A549 (cell line): ENCODE measurements around the gene AKAP9. TPM values are rescaled to one million over a fixed set of nuclear protein-coding genes. Genes with fewer than 3 reads are reported as not detected.

Experiments
- ATAC-seq, 2 experiments: fragments of 200-7000 bp in 1 of 2; fragments of >200 bp in 1 of 2; cut with Nextera tagmentation in 1 of 2; cut with Tn5 transposase in 1 of 2; 3 replicates each; pipeline versions ENCODE4 v1.8.0 to v1.9.1; 2018 to 2020; ENCODE audit warnings: mild to moderate bottlenecking in 1 of 2, moderate library complexity in 1 of 2
- CTCF ChIA-PET: fragments of 300-600 bp; sonication (Branson Sonifier 250); formaldehyde crosslinking; extraction: SDS; loops from one replicate; lab custom pipeline; 2021; ENCODE audit warnings: antibody characterized with exemption, inconsistent platforms; lab: Yijun Ruan, JAX
- POLR2A ChIA-PET: fragments of 350-600 bp; formaldehyde crosslinking; extraction: SDS; loops from one replicate; lab custom pipeline; 2021; ENCODE audit warnings: antibody characterized with exemption, inconsistent platforms; lab: Yijun Ruan, JAX
- DNase-seq, 2 experiments: peaks; one replicate each; pipeline versions ENCODE4 v3.0.0 to v3.0.0-alpha.2; 2011 to 2016; ENCODE audit warnings: low read depth in 1 of 2, low spot score in 1 of 2
- FAIRE-seq: peaks from 2 replicates; lab custom pipeline; 2011; peaks lifted over from hg19 to GRCh38; lab: Jason Lieb, UNC
- H3K27ac ChIP-seq, 2 experiments: fragments of >200 bp; sonication (Bioruptor Twin); formaldehyde crosslinking; 3 replicates each; pipeline ENCODE4 v1.5.1; 2016 to 2017
- H3K4me1 ChIP-seq: fragments of >200 bp; sonication (Bioruptor Twin); formaldehyde crosslinking; 3 replicates; pipeline ENCODE4 v1.6.1; 2016
- H3K4me2 ChIP-seq: fragments of >200 bp; sonication (Bioruptor Twin); formaldehyde crosslinking; 3 replicates; pipeline ENCODE4 v1.6.1; 2016
- H3K4me3 ChIP-seq: fragments of >200 bp; sonication (Bioruptor Twin); formaldehyde crosslinking; 3 replicates; pipeline ENCODE4 v1.5.1; 2016
- H3K9me3 ChIP-seq: fragments of >200 bp; sonication (Bioruptor Twin); formaldehyde crosslinking; 3 replicates; pipeline ENCODE4 v1.6.1; 2016
- CHD2 ChIP-seq: fragments of 150-350 bp; IDR thresholded peaks from 2 replicates; pipeline ENCODE4 v1.6.1; 2014; ENCODE audit warnings: low read length; ENCODE audit not compliant: partially characterized antibody
- E2F6 ChIP-seq: IDR thresholded peaks from 2 replicates; pipeline ENCODE4 v1.6.1; 2012; ENCODE audit warnings: low read depth, borderline replicate concordance
- EHF ChIP-seq: fragments of 250-450 bp; sonication (Bioruptor Pico); IDR thresholded peaks from 2 replicates; pipeline ENCODE4 v1.5.0; 2020; ENCODE audit warnings: mild to moderate bottlenecking
- ELK1 ChIP-seq: fragments of 150-350 bp; IDR thresholded peaks from 2 replicates; pipeline ENCODE4 v1.6.1; 2014; ENCODE audit warnings: low read depth, mild to moderate bottlenecking, low read length
- EP300 ChIP-seq, 2 experiments: fragments of >200 bp; sonication (Bioruptor Twin); formaldehyde crosslinking; IDR thresholded peaks; 2 replicates in 1 of 2; 3 replicates in 1 of 2; pipeline ENCODE4 v1.6.1; 2016 to 2017
- HES2 ChIP-seq: fragments of >200 bp; sonication (Bioruptor Twin); formaldehyde crosslinking; IDR thresholded peaks from 2 replicates; pipeline ENCODE4 v1.6.1; 2016
- JUN ChIP-seq, 2 experiments: fragments of >200 bp; sonication (Bioruptor Twin); formaldehyde crosslinking; IDR thresholded peaks; 2 replicates in 1 of 2; 3 replicates in 1 of 2; pipeline ENCODE4 v1.6.1; 2016 to 2017
- MAFK ChIP-seq: fragments of 450-650 bp; IDR thresholded peaks from 2 replicates; pipeline ENCODE4 v1.6.1; 2014; ENCODE audit not compliant: partially characterized antibody
- MYC ChIP-seq: IDR thresholded peaks from 2 replicates; pipeline ENCODE4 v1.6.1; 2012; ENCODE audit warnings: mild to moderate bottlenecking, inconsistent platforms, low read length, improper control_type of control experiment, borderline replicate concordance
- NFE2L2 ChIP-seq: fragments of 150-350 bp; conservative IDR thresholded peaks from 2 replicates; pipeline ENCODE4 v1.6.1; 2014; ENCODE audit warnings: low read length
- NPAS2 ChIP-seq: fragments of 250-450 bp; sonication (Bioruptor Pico); IDR thresholded peaks from 2 replicates; pipeline ENCODE4 v1.8.0; 2022; ENCODE audit warnings: mild to moderate bottlenecking, moderate library complexity, borderline replicate concordance
- PBX3 ChIP-seq: IDR thresholded peaks from 2 replicates; pipeline ENCODE4 v1.6.1; 2012
- RAD21 ChIP-seq, 2 experiments: fragments of >200 bp in 1 of 2; sonication (Bioruptor Twin) in 1 of 2; formaldehyde crosslinking in 1 of 2; IDR thresholded peaks in 1 of 2; conservative IDR thresholded peaks in 1 of 2; 2 replicates in 1 of 2; 3 replicates in 1 of 2; pipeline ENCODE4 v1.6.1; 2012 to 2018; ENCODE audit warnings: inconsistent platforms in 1 of 2
- RARB ChIP-seq: fragments of 250-450 bp; sonication (Bioruptor Pico); IDR thresholded peaks from 2 replicates; pipeline ENCODE4 v1.8.0; 2021; ENCODE audit warnings: mild to moderate bottlenecking, moderate library complexity
- RCOR1 ChIP-seq: fragments of 150-350 bp; IDR thresholded peaks from 2 replicates; pipeline ENCODE4 v1.6.1; 2014; ENCODE audit warnings: antibody characterized with exemption, low read length, low read depth
- REST ChIP-seq: fragments of 200-600 bp; sonication (generic); IDR thresholded peaks from 2 replicates; pipeline ENCODE4 v1.6.1; 2016; ENCODE audit warnings: antibody characterized with exemption, mild to moderate bottlenecking, moderate library complexity
- USF2 ChIP-seq: fragments of 450-650 bp; IDR thresholded peaks from 2 replicates; pipeline ENCODE4 v1.6.1; 2014; ENCODE audit warnings: antibody characterized with exemption
- ZC3H11A ChIP-seq: fragments of 450-650 bp; IDR thresholded peaks from 2 replicates; pipeline ENCODE4 v1.6.1; 2014; ENCODE audit warnings: antibody characterized with exemption, mild to moderate bottlenecking
- ZFP36 ChIP-seq: fragments of 450-650 bp; IDR thresholded peaks from 2 replicates; pipeline ENCODE4 v1.6.1; 2014; ENCODE audit warnings: borderline replicate concordance; ENCODE audit not compliant: partially characterized antibody
- ZSCAN20 ChIP-seq: fragments of 250-450 bp; sonication (Bioruptor Pico); IDR thresholded peaks from 2 replicates; pipeline ENCODE4 v1.8.0; 2022; ENCODE audit warnings: mild to moderate bottlenecking, moderate library complexity
- WGBS: methylation state at CpG from one replicate; pipeline ENCODE4 v1.1.6; 2017; ENCODE audit errors: missing lambda C conversion rate; 5-methylcytosine and 5-hydroxymethylcytosine counted together
- polyA plus RNA-seq, 4 experiments: library from polyadenylated mRNA; depleted of rRNA in 3 of 4; stranded (reverse); fragments of >200 nt; fragmentation: RNase III in 1 of 4; extraction: RNeasy Plus Mini Kit Qiagen cat#74134 plus additional on column Dnase treatment in 1 of 4; gene quantifications; 2 replicates in 3 of 4; 3 replicates in 1 of 4; pipeline ENCODE4 v1.2.3, GENCODE V29; 2011 to 2017

AKAP9 gene
- polyA plus RNA-seq, 2 of the 4 experiments (the other 2 are of a cell fraction): 11.7 to 32.3 TPM

- no peak for FAIRE-seq
- Histone ChIP-seq H3K4me3 (no peak overlapping the region), H3K4me2 (peak overlapping the region; percentile 79; the same call in 2 of the 3 replicates)
Measured at GRCh38 chr7:92131764-92132330, 191.2 kb downstream of the AKAP9 start.

More at GRCh38 chr7:92131764-92132330, 191.2 kb downstream of the AKAP9 start:
- TF ChIP-seq ZFP36: no peak
- TF ChIP-seq HES2: no peak
- no peak for TF ChIP-seq E2F6
- no peak for TF ChIP-seq RCOR1
- TF ChIP-seq MAFK: no peak
- TF ChIP-seq REST: no peak
- TF ChIP-seq ZSCAN20 (CRISPR knock-in tag): no peak
- no peak for TF ChIP-seq NFE2L2
- TF ChIP-seq CHD2: no peak
- TF ChIP-seq ELK1: no peak
- no peak for TF ChIP-seq NPAS2 (CRISPR knock-in tag)
- TF ChIP-seq EP300 (IDR thresholded peaks at IDR 0.05): no peak
- no peak for TF ChIP-seq RARB (CRISPR knock-in tag)
- TF ChIP-seq ZC3H11A: no peak
- TF ChIP-seq MYC: no peak
- no peak for TF ChIP-seq EHF
- TF ChIP-seq PBX3: no peak
- TF ChIP-seq USF2: no peak
- TF ChIP-seq JUN (IDR thresholded peaks at IDR 0.05): no peak
- TF ChIP-seq RAD21 (conservative IDR thresholded peaks at IDR 0.05 in 1 of 2, IDR thresholded peaks at IDR 0.05 in 1 of 2): no peak
- no peak overlapping the region for H3K27ac ChIP-seq
- H3K9me3 ChIP-seq: no peaks in the 10 kb centered on the region
- CTCF ChIA-PET: interaction anchor here (2.4 kb wide), 1 partner anchor 12 kb away, joined by 8 read pairs; no protein-coding TSS in a partner anchor
- ATAC-seq (no peak), DNase-seq (no peak)
- H3K4me1 ChIP-seq: peaks cover 13% of the 10 kb centered on the region; the same call in 2 of the 3 replicates
- POLR2A ChIA-PET: interaction anchor here (0.7 kb wide), 1 partner anchor 114 kb away, joined by 3 read pairs; the partner anchor contains the start of genes ANKIB1 and KRIT1
- 82% methylated on average over 4 of the region's 4 CpGs for WGBS
